DND-41 (cell line): ENCODE results near the gene ZWINT.

Experiments used
- ATAC-seq: fragments of 200-7000 bp; cut with Tn5 transposase; 3 replicates; pipeline ENCODE4 v1.9.1; 2021; ENCODE audit warnings: low read depth; ENCODE audit not compliant: insufficient read depth
- DNase-seq: peaks from one replicate; pipeline ENCODE4 v3.0.0-alpha.2; 2020
- H2AFZ ChIP-seq: 2 replicates; pipeline ENCODE4 v1.6.0; 2012; ENCODE audit warnings: low read depth, low read length
- H3K27ac ChIP-seq: 2 replicates; pipeline ENCODE4 v1.5.1; 2012; ENCODE audit warnings: low read length, inconsistent platforms
- H3K27me3 ChIP-seq: fragments of 200-600 bp; sonication (generic); 2 replicates; pipeline ENCODE4 v1.6.0; 2012; ENCODE audit warnings: low read length, mild to moderate bottlenecking, inconsistent platforms; ENCODE audit not compliant: insufficient read depth, poor library complexity
- H3K36me3 ChIP-seq: 2 replicates; pipeline ENCODE4 v1.5.1; 2012; ENCODE audit warnings: low read length, inconsistent platforms; ENCODE audit not compliant: insufficient read depth
- H3K4me1 ChIP-seq: 2 replicates; pipeline ENCODE4 v1.5.1; 2012; ENCODE audit warnings: mild to moderate bottlenecking, low read length; ENCODE audit not compliant: insufficient read depth
- H3K4me2 ChIP-seq: 2 replicates; pipeline ENCODE4 v1.6.0; 2012; ENCODE audit warnings: mild to moderate bottlenecking, moderate library complexity, low read length, inconsistent platforms; ENCODE audit not compliant: insufficient read depth
- H3K4me3 ChIP-seq, 2 experiments: fragments of 200-600 bp in 1 of 2; shearing (Covaris generic) in 1 of 2; 2 replicates each; pipeline ENCODE4 v1.5.1; 2012 to 2016; ENCODE audit warnings: inconsistent platforms in 2 of 2, low read length in 2 of 2, mild to moderate bottlenecking in 2 of 2, low read depth in 1 of 2, moderate library complexity in 1 of 2
- H3K79me2 ChIP-seq: 2 replicates; pipeline ENCODE4 v1.6.0; 2012; ENCODE audit warnings: low read length, inconsistent platforms; ENCODE audit not compliant: insufficient read depth
- H3K9ac ChIP-seq: 2 replicates; pipeline ENCODE4 v1.6.0; 2012; ENCODE audit warnings: low read depth, mild to moderate bottlenecking, inconsistent platforms, low read length, moderate library complexity
- H3K9me3 ChIP-seq: 2 replicates; pipeline ENCODE4 v1.5.1; 2012; ENCODE audit warnings: low read length, moderate library complexity, mild to moderate bottlenecking, inconsistent platforms; ENCODE audit not compliant: insufficient read depth, severe bottlenecking
- H4K20me1 ChIP-seq: 2 replicates; pipeline ENCODE4 v1.6.0; 2012; ENCODE audit warnings: low read length; ENCODE audit not compliant: insufficient read depth
- CTCF ChIP-seq: IDR thresholded peaks from 2 replicates; pipeline ENCODE4 v1.5.1; 2012; ENCODE audit warnings: borderline replicate concordance, low read length, moderate library complexity, mild to moderate bottlenecking; ENCODE audit not compliant: poor library complexity, severe bottlenecking; ENCODE audit errors: extremely low read depth
- EZH2 ChIP-seq: IDR thresholded peaks from 3 replicates; pipeline ENCODE4 v1.6.1; 2012; ENCODE audit warnings: borderline replicate concordance, low read depth, mild to moderate bottlenecking, moderate library complexity, low read length, inconsistent platforms; ENCODE audit not compliant: severe bottlenecking

The ZWINT gene

GRCh38 chr10:56341612-56342011 lies 19.4 kb downstream of the ZWINT start:
- Histone ChIP-seq H3K27ac (no peak overlapping the region), H3K4me3 (no peak overlapping the region), H2AFZ (no peak overlapping the region), H3K36me3 (no peaks in the 10 kb centered on the region), H4K20me1 (no peaks in the 10 kb centered on the region), H3K9me3 (no peaks in the 10 kb centered on the region), H3K9ac (no peak overlapping the region), H3K4me1 (no peaks in the 10 kb centered on the region), H3K4me2 (no peak overlapping the region), H3K27me3 (no peaks in the 10 kb centered on the region), H3K79me2 (no peaks in the 10 kb centered on the region)
- ATAC-seq (no peak), DNase-seq (no peak)
- TF ChIP-seq EZH2, result no peak
- no peak for TF ChIP-seq CTCF

GRCh38 chr10:56329961-56330360 lies 31.1 kb downstream of the ZWINT start:
- no peaks in the 10 kb centered on the region for H3K9me3 ChIP-seq
- no peak overlapping the region for H3K9ac ChIP-seq
- H3K79me2 ChIP-seq, result no peaks in the 10 kb centered on the region
- H3K4me3 ChIP-seq, result no peak overlapping the region
- DNase-seq, result no peak
- no peak for TF ChIP-seq CTCF
- no peak for ATAC-seq
- no peaks in the 10 kb centered on the region for H3K36me3 ChIP-seq
- no peak overlapping the region for H3K4me2 ChIP-seq
- no peak overlapping the region for H2AFZ ChIP-seq
- no peak overlapping the region for H3K27ac ChIP-seq
- H4K20me1 ChIP-seq, result no peaks in the 10 kb centered on the region
- no peaks in the 10 kb centered on the region for H3K27me3 ChIP-seq
- no peaks in the 10 kb centered on the region for H3K4me1 ChIP-seq

GRCh38 chr10:56327118-56327517 lies 33.9 kb downstream of the ZWINT start:
- DNase-seq (no peak), ATAC-seq (no peak)
- no peaks in the 10 kb centered on the region for H3K36me3 ChIP-seq
- H3K9ac ChIP-seq, result no peak overlapping the region
- TF ChIP-seq EZH2 (no peak), CTCF (no peak)
- H3K4me3 ChIP-seq, result no peak overlapping the region
- H3K4me2 ChIP-seq, result no peak overlapping the region
- H3K27ac ChIP-seq, result no peak overlapping the region
- no peaks in the 10 kb centered on the region for H3K79me2 ChIP-seq
- H2AFZ ChIP-seq, result no peak overlapping the region
- no peaks in the 10 kb centered on the region for H3K9me3 ChIP-seq
- no peaks in the 10 kb centered on the region for H3K27me3 ChIP-seq
- no peaks in the 10 kb centered on the region for H4K20me1 ChIP-seq
- H3K4me1 ChIP-seq, result no peaks in the 10 kb centered on the region

- Histone ChIP-seq H4K20me1 (no peaks in the 10 kb centered on the region), H3K4me3 (no peak overlapping the region), H3K79me2 (no peaks in the 10 kb centered on the region), H3K4me2 (no peak overlapping the region), H3K9ac (no peak overlapping the region), H3K4me1 (no peaks in the 10 kb centered on the region), H3K27me3 (no peaks in the 10 kb centered on the region), H3K36me3 (no peaks in the 10 kb centered on the region), H3K9me3 (peaks cover 8% of the 10 kb centered on the region), H3K27ac (no peak overlapping the region), H2AFZ (no peak overlapping the region)
- no peak for ATAC-seq
- no peak for DNase-seq
- no peak for TF ChIP-seq EZH2
These were observed 41.7 kb downstream of the ZWINT start for GRCh38 chr10:56319386-56319785.
